SH-SY5Y (cell line): Measurements from ENCODE around the gene FAM76A.

Source experiments
- GATA2 ChIP-seq: IDR thresholded peaks from 2 replicates; pipeline ENCODE4 v1.6.1; 2011; ENCODE audit warnings: mild to moderate bottlenecking, low read depth, low read length
- GATA3 ChIP-seq: IDR thresholded peaks from 2 replicates; pipeline ENCODE4 v1.6.1; 2011; ENCODE audit warnings: low read depth, mild to moderate bottlenecking, low read length, moderate library complexity

- TF ChIP-seq GATA2 (no peak), GATA3 (no peak)
These were observed 34.7 kb downstream of the FAM76A start for GRCh38 chr1:27760426-27760825.
